ENCODE measurements around the gene NCK2. TPM values are rescaled to one million over a fixed set of nuclear protein-coding genes. Genes with fewer than 3 reads are reported as not detected.

The NCK2 gene
- total RNA-seq, 1 experiment from 2014 or later = 75.4 TPM

DNA sequence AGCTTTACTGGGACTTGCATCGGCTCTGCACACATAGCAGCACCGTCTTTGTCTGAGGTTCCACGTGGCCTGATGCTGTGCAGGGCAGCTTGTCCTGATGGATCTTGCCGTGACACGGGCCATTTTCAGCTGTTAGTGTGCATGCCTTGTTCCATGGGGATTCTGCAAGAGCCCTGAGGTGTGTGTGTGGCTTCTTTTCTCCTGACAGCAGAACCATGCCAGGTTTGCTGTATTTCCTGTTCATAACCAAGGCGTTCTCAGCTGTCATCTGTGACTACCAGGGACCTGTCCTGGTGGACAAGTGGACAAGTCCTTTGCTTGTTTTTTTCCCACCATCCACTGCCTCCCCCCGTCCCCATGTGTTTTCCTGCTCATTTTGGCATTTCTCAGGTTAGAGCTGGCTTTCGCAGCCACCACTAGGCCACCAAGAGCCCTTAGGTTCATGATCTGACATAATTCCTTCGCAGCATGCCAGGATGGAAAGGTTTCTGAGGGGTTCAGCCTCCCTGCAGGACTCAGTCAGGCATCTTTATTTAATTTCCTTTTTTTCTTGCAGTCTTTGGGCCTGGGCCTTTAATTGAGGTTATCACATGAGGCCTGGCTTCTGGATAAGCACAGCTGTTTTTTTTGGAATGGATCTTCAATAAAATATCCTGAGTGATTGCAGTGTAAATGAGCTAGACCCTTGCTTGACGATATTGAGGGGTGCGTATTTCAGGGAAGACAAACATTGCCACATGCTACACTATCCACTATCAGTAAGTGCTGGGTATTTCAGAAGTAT is 139.4 kb downstream of the NCK2 start:
- Mint-ChIP-seq H3K9me3 (peaks cover 16% of the 10 kb centered on the region), H3K27ac (0 out of 2 replicates have a peak overlapping the region, but pooled peaks have one; percentile 6), H3K4me3 (no peak overlapping the region), H3K36me3 (peaks cover 23% of the 10 kb centered on the region), H3K27me3 (ENCODE audit: low read depth) (no peaks in the 10 kb centered on the region), H3K4me1 (peaks cover 37% of the 10 kb centered on the region)
- CTCF ChIA-PET = interaction anchor here (1.0 to 1.6 kb wide), 2 partner anchors 32 to 40 kb away, joined by 3 read pairs; no protein-coding TSS in a partner anchor
- ATAC-seq = no peak
- no peak for DNase-seq (ENCODE audit: low spot score)
- POLR2A ChIA-PET = no interaction called here
- TF ChIP-seq ZNF219 (CRISPR knock-in tag; IDR thresholded peaks at IDR 0.05; ENCODE audit: borderline replicate concordance) (no peak), MYBL2 (CRISPR knock-in tag; IDR thresholded peaks at IDR 0.05) (no peak), ESRRA (CRISPR knock-in tag; IDR thresholded peaks at IDR 0.05; ENCODE audit: borderline replicate concordance) (no peak), SP1 (CRISPR knock-in tag; conservative IDR thresholded peaks at IDR 0.05) (no peak), KAT7 (CRISPR knock-in tag; IDR thresholded peaks at IDR 0.05; ENCODE audit: borderline replicate concordance) (no peak), ZNF281 (CRISPR knock-in tag; IDR thresholded peaks at IDR 0.05) (no peak), ZNF138 (CRISPR knock-in tag; conservative IDR thresholded peaks at IDR 0.05) (no peak), SMAD3 (CRISPR knock-in tag; IDR thresholded peaks at IDR 0.05; ENCODE audit: borderline replicate concordance) (no peak), CREM (CRISPR knock-in tag; IDR thresholded peaks at IDR 0.05) (no peak), TEAD1 (CRISPR knock-in tag; IDR thresholded peaks at IDR 0.05) (no peak)

- POLR2A ChIA-PET = no interaction called here
- H3K9me3 Mint-ChIP-seq = peaks cover 16% of the 10 kb centered on the region
- H3K27ac Mint-ChIP-seq = no peak overlapping the region
- CTCF ChIA-PET = no interaction called here
- H3K36me3 Mint-ChIP-seq = peaks cover 31% of the 10 kb centered on the region
- TF ChIP-seq GABPB1 (CRISPR knock-in tag; IDR thresholded peaks at IDR 0.05) (no peak), ATF1 (CRISPR knock-in tag; IDR thresholded peaks at IDR 0.05) (no peak), ATF2 (CRISPR knock-in tag; IDR thresholded peaks at IDR 0.05; ENCODE audit: borderline replicate concordance, low read depth) (no peak), CREB1 (CRISPR knock-in tag; IDR thresholded peaks at IDR 0.05) (no peak), ZNF317 (CRISPR knock-in tag; IDR thresholded peaks at IDR 0.05; ENCODE audit: borderline replicate concordance, low read depth) (no peak), ZNF416 (CRISPR knock-in tag; IDR thresholded peaks at IDR 0.05) (no peak), OVOL2 (CRISPR knock-in tag; IDR thresholded peaks at IDR 0.05; ENCODE audit: borderline replicate concordance) (no peak), CBFB (CRISPR knock-in tag; IDR thresholded peaks at IDR 0.05; ENCODE audit: low read depth) (no peak), TP53 (CRISPR knock-in tag; IDR thresholded peaks at IDR 0.05) (no peak)
- ATAC-seq (no peak), DNase-seq (ENCODE audit: low spot score) (no peak)
- H3K4me1 Mint-ChIP-seq = peaks cover 27% of the 10 kb centered on the region
- no peaks in the 10 kb centered on the region for H3K27me3 Mint-ChIP-seq (ENCODE audit: low read depth)
- H3K4me3 Mint-ChIP-seq = no peak overlapping the region
These were observed 140.7 kb downstream of the NCK2 start for GRCh38 chr2:105885456-105885855.

GRCh38 chr2:105886029-105886454 is 141.3 kb downstream of the NCK2 start:
- no peak for DNase-seq (ENCODE audit: low spot score)
- ChIA-PET CTCF (no interaction called here), POLR2A (no interaction called here)
- Mint-ChIP-seq H3K4me1 (peaks cover 31% of the 10 kb centered on the region), H3K36me3 (peaks cover 31% of the 10 kb centered on the region), H3K27ac (no peak overlapping the region), H3K27me3 (ENCODE audit: low read depth) (no peaks in the 10 kb centered on the region), H3K9me3 (peaks cover 16% of the 10 kb centered on the region), H3K4me3 (no peak overlapping the region)
- ATAC-seq = no peak
- TF ChIP-seq SMAD4 (CRISPR knock-in tag; IDR thresholded peaks at IDR 0.05) (no peak), CTCF (IDR thresholded peaks at IDR 0.05) (no peak), CREM (CRISPR knock-in tag; IDR thresholded peaks at IDR 0.05) (no peak), ZBTB21 (CRISPR knock-in tag; IDR thresholded peaks at IDR 0.05; ENCODE audit: borderline replicate concordance) (no peak), GRHL2 (CRISPR knock-in tag; IDR thresholded peaks at IDR 0.05; ENCODE audit: insufficient replicate concordance, severe bottlenecking) (no peak), ETV6 (CRISPR knock-in tag; IDR thresholded peaks at IDR 0.05) (no peak), E2F4 (CRISPR knock-in tag; IDR thresholded peaks at IDR 0.05; ENCODE audit: borderline replicate concordance, low read depth) (no peak)
- TF ChIP-seq, protein P1, sequence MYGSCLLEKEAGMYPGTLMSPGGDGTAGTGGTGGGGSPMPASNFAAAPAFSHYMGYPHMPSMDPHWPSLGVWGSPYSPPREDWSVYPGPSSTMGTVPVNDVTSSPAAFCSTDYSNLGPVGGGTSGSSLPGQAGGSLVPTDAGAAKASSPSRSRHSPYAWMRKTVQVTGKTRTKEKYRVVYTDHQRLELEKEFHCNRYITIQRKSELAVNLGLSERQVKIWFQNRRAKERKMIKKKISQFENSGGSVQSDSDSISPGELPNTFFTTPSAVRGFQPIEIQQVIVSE (CRISPR knock-in tag; IDR thresholded peaks at IDR 0.05; ENCODE audit: borderline replicate concordance) = no peak

Data from WTC11 (cell line).